ENCODE results near the gene FBN1.

The FBN1 gene

GRCh38 chr15:48427960-48428547 lies 217.5 kb downstream of the FBN1 start:
- DNase-seq (ENCODE audit: low read depth, low spot score): no peak

GRCh38 chr15:48427479-48427878 lies 218.0 kb downstream of the FBN1 start:
- no peak for DNase-seq (ENCODE audit: low read depth, low spot score)

GRCh38 chr15:48426941-48427340 lies 218.6 kb downstream of the FBN1 start:
- DNase-seq (ENCODE audit: low read depth, low spot score): no peak

- no peak for DNase-seq (ENCODE audit: low read depth, low spot score)
These were observed 219.5 kb downstream of the FBN1 start for GRCh38 chr15:48426044-48426443.

GRCh38 chr15:48425051-48425450 lies 220.5 kb downstream of the FBN1 start:
- no peak for DNase-seq (ENCODE audit: low read depth, low spot score)

- no peak for DNase-seq (ENCODE audit: low read depth, low spot score)
These were observed 221.5 kb downstream of the FBN1 start for GRCh38 chr15:48423896-48424475.

- DNase-seq (ENCODE audit: low read depth, low spot score): no peak
These were observed 222.2 kb downstream of the FBN1 start for GRCh38 chr15:48423342-48423741.

GRCh38 chr15:48422401-48422800 lies 223.1 kb downstream of the FBN1 start:
- no peak for DNase-seq (ENCODE audit: low read depth, low spot score)

- DNase-seq (ENCODE audit: low read depth, low spot score): no peak
These were observed 224.1 kb downstream of the FBN1 start for GRCh38 chr15:48421362-48421761.

GRCh38 chr15:48419896-48420295 lies 225.6 kb downstream of the FBN1 start:
- no peak for DNase-seq (ENCODE audit: low read depth, low spot score)

- DNase-seq (ENCODE audit: low read depth, low spot score): no peak
These were observed 227.2 kb downstream of the FBN1 start for GRCh38 chr15:48418343-48418742.

- no peak for DNase-seq (ENCODE audit: low read depth, low spot score)
These were observed 229.2 kb downstream of the FBN1 start for GRCh38 chr15:48416301-48416700.

GRCh38 chr15:48415036-48415886 lies 230.2 kb downstream of the FBN1 start:
- no peak for DNase-seq (ENCODE audit: low read depth, low spot score)

GRCh38 chr15:48414015-48414414 lies 231.5 kb downstream of the FBN1 start:
- DNase-seq (ENCODE audit: low read depth, low spot score): no peak

GRCh38 chr15:48413304-48413703 lies 232.2 kb downstream of the FBN1 start:
- DNase-seq (ENCODE audit: low read depth, low spot score): no peak

- no peak for DNase-seq (ENCODE audit: low read depth, low spot score)
These were observed 233.4 kb downstream of the FBN1 start for GRCh38 chr15:48411971-48412591.

- DNase-seq (ENCODE audit: low read depth, low spot score): no peak
These were observed 235.9 kb downstream of the FBN1 start for GRCh38 chr15:48409623-48410022.

GRCh38 chr15:48408327-48408726 lies 237.2 kb downstream of the FBN1 start:
- no peak for DNase-seq (ENCODE audit: low read depth, low spot score)

GRCh38 chr15:48407646-48408045 lies 237.9 kb downstream of the FBN1 start:
- DNase-seq (ENCODE audit: low read depth, low spot score): no peak

- DNase-seq (ENCODE audit: low read depth, low spot score): no peak
These were observed 238.6 kb downstream of the FBN1 start for GRCh38 chr15:48406911-48407310.

- no peak for DNase-seq (ENCODE audit: low read depth, low spot score)
These were observed 239.1 kb downstream of the FBN1 start for GRCh38 chr15:48406266-48406891.

Data from iPS DF 19.7 (cell line).